Limb (tissue), 2 donors: ENCODE measurements around the gene CELA2B.
"Not testable (repeated sequence)": the region's sequence is repeated elsewhere in the genome, so short reads cannot be mapped to it uniquely, and the experiment has no call there.

Experiments
- DNase-seq, 2 donors: peaks; one replicate each; pipeline ENCODE4 v3.0.0-alpha.2; 2016; ENCODE audit errors: extremely low spot score in 2 of 2

CELA2B gene

DNA sequence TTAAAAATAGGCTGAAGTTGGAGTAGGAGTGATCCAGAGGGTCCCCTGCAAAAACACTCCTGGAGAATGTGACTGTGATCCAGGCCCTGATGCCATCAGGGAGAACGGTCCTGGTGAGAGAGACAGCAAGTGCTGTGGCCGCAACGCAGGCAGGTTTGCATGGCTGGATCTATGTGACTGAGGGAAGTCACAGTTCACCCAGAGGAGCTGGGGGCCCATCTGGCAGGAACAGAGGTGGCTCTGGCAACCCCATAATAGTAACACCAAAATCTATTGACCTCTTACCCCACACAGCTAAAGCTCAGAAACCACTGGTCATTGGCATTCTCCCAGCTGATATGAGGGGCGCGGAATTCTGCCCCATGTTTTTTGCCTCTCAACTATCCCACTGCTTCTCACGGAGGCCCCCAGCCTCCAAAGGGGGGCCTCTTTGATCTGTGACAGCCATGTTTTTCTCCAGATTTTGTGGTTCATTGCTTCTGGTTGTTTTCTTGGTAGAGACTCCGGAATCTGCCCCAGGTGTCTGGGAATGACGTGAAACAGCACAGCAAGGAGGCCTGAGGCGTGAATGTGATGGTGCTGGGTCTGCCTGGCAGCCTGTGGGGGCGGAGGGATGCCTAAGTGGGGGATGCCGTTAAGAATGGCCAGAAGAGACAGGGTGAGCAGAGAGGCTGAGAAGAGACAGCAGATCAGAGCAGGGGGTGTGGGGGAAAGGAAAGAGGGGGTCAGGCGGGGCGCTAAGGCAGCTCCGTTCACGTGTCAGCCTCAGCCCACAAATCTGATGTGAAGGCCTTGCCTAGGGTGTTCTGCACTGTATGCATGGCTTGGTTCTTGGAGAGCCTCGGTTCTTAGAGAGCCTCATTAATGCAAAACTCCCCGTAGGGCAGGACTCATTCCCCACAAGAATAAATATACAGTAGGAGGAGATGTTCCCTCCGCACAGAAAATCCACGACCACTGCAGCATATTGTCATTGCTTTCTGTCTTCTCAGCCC is 24.6 kb downstream of the CELA2B start:
- DNase-seq, result no peak

GRCh38 chr1:15501208-15502032 is 25.5 kb downstream of the CELA2B start:
- peak; percentile 22 to 61 for DNase-seq

- no peak for DNase-seq
Measured at GRCh38 chr1:15504436-15504835, 28.5 kb downstream of the CELA2B start.

GRCh38 chr1:15506831-15507230 is 30.9 kb downstream of the CELA2B start:
- no peak for DNase-seq

DNA sequence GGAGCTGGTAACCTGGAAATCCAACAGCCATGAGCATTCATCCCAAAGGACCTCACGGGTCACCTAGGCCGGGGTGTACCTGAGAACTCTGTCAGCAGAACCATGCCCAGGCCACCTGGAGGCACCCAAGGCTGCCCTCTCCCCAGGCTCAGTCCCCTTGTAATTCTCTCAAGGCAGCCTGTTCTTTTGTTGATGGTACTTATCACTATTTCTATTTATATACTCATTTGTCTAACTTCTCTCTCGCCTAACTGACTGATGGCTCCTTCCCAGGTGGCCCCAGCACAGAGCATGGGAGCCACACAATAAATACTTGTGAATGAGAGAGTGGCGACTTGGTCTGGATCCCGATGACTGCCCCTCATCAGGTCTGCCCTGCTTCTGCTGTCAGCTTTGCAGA is 31.4 kb downstream of the CELA2B start:
- no peak for DNase-seq

DNA sequence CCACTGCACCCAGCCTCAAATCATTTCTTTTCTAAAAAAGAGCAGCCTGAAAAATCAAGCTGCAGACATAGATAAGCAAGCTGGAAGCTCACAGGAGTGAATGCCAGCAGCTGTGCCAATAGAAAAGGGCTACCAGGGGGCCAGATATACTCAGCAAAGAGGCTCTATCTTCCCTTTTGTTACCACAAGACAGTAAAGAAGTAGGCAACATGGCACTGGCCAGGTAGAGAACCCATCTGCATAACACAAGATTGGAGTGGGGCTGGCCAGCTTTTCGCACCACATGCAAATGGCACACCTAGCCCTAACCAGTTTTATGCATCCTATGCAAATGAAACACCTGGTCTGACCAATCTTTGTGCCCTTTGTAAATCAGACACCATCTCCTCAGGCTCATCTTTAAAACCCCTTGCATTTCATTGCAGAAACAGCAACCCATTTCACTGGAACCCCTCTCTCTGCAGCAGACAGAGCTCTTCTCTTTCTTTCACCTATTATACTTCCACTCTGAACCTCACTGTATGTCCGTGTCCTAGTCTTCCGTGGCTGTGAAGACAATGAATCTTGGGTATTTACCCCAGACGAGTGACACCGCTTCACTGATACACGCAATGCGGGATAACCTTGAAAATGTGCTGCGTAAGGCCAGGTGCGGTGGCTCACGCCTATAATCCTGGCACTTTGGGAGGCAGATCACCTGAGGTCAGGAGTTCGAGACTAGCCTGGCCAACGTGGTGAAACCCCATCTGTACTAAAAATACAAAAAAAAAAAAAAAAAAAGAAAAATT is 33.0 kb downstream of the CELA2B start:
- no peak for DNase-seq

GRCh38 chr1:15509586-15509985 is 33.7 kb downstream of the CELA2B start:
- no peak for DNase-seq

DNA sequence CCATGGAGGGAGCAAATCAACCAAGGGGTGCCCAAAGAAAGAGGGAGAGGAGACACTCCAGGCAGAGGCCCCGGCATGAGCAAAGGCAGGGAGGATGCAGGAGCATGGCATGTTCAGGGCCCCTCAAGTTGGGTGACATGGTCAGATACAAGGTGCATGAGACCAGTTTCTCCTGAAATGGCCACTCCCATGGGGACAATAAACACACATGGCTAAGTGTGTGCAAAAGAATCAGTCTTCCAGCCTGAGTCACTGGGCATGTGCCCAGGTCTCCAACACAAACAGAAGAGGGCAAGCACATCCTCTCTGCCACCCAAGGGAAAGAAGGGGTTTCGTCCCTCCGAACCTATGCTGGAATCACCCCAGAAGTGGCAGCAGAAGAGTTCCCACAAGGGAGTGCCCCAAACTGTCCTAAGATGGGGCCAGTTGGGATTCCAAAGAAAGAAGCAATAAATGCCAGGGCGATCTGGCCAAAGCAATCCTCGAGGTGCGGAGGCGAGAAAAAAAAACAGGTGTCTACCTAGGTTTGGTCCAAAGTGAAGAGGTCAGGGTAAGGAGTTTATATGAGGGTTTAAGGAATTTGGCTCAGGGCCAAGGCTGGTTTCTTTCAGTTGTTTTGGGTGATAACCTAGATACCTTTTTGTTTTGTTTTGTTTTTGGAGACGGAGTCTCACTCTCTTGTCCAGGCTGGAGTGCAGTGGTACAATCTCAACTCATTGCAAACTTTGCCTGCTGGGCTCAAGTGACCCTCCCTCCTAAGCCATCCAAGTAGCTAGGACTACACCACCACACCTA is 34.9 kb downstream of the CELA2B start:
- no peak for DNase-seq

DNA sequence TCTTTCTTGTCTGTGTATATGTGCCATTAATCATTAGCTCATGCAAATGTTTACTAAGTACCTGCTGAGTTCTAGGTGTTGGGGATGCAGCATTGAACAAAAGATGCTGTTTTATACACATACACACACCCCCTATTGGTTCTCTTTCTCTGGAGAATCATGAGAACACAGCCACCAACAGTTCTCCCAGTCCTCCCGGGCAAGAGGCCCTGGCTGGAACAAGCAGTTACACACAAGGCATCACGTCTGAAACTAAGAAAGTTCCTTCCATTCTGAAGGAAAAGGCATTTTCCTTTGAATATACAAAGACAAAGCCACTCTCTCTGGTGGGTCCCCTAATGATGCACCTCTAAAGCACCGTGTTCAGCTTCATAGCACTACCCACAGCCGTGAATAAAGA is 37.3 kb downstream of the CELA2B start:
- no peak for DNase-seq

DNA sequence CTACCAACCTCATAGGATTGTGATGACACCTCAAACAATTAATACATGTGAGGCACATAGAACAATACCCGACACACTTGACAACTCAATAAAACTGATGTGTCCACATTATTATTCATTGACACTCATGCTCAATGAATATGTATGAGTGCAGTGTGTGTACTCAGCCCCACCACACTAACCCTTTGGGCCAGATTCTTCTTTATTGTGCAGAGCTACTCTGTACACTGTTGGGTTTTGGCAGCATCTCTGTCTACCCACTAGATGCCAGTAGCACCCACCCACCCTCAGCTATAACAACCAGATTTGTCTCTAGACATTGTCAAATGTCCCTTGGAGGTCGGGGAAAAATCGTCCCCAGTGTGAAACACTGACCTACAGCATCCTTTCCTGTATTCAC is 38.0 kb downstream of the CELA2B start:
- no peak for DNase-seq

- not testable (repeated sequence) for DNase-seq
Measured at GRCh38 chr1:15514557-15514956, 38.7 kb downstream of the CELA2B start.

DNA sequence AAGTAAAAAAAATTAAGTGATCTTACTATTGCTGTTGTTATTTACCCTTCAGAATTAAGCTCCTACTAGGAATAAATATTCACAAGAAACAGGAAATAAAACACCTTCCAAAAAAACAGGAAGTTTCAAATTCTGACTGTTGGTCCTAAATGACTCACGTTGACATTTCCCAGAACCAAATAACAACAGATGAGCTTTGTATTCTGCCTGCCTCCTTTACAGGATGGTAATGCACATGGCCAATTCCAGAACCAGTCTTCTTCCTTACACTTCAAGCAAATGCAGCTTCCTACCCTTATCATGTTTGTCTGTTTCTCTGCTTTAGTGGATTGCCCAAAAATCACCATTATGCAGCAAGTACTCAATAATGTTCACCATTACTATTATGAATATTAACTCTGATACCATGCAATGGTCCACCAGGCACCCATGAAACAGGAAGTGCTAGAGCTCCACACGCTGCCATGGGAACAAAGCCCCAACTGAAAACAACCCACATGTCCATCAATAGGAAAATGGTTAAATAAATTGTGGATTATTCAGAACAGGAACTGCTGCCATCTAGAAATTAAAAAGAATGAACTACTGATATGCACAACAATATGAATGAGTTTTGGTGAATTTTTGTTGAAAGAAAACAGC is 39.2 kb downstream of the CELA2B start:
- DNase-seq, result no peak

GRCh38 chr1:15519625-15520024 is 43.7 kb downstream of the CELA2B start:
- DNase-seq, result no peak

DNA sequence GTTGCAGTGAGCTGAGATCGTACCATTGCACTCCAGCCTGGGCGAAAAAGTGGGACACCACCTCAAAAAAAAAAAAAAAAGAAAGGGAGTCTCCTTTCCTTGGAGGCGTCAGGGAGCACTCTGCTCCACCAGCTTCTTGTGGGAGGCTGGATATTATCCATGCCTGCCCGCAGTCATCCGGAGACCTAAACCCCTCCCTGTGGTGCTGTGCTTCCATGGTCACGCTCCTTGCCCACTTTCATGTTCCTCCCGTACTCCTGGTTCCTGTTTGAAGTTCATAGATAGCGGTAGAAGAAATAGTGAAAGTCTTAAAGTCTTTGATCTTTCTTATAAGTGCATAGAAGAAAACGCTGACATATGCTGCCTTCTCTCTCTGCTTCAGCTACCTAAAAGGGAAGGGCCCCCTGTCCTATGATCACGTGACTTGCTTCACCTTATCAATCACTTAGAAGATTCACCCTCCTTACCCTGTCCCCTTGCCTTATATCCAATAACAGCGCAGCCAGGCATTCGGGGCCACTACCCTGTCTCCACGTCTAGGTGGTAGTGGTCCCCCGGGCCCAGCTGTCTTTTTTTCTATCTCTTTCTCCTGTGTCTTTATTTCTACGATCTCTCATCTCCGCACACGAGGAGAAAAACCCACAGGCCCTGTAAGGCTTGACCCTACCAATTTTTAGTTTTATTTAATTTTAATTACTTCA is 45.5 kb downstream of the CELA2B start:
- DNase-seq, result not testable (repeated sequence)

- no peak for DNase-seq
Measured at GRCh38 chr1:15522551-15522950, 46.6 kb downstream of the CELA2B start.

DNA sequence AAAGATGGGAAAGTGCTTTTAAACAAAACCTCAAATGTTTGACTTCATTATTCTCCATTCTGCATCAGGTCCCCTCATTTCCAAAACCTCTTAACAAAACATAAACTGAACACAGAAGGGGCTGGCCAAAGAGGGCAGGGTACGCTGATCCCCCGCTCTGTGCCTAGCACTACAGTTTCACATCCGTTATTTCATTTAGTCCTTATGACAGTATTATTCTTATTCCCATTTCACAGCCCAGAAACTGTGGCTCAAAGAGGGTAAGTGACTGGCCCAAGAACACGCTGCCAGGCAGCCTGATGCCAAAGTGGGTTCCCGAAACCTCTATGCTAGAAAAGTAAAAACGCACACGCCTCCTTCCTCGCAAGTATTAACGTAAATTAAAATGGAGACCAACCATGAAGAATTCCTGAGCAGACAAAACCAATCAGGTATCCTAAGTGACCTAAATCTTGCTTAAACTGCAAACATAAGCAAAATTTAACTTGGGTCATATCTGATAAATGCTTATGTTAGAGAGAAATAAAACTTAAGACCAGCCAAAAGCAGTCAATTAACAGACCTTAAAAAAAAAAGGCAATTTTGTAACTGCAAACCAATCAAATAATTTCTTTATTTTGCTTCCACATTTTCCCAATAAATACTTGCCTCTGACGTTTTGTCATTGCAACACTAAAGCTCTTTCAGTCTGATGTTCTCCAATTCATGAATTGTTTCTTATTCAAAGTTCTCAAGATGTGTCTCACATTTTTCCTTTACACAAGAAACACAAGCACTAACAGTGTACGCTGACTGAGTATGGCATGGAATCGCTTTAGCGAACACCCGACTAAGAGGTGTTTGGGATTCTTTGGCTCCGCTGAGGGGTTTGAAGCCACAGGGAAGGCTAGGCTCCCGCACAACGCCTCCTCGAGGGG is 47.5 kb downstream of the CELA2B start:
- peak in 1 of 2 donors; percentile 44 for DNase-seq

DNA sequence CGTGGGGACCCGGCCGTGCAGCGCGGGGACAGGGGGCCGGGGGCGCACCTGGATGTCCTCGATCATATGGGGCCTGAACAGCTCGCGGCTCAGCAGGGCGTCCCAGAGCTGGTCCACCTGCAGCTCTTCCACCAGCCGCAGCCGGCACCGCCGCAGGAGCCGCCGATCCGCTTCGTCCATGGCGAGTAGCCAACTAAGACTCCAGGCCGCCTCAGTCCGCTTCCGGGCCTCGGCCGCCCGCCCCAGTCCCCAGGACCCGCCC is 48.0 kb downstream of the CELA2B start, which contains the start of gene CASP9:
TSS of gene CASP9 (minus strand) at position 195 of the 262 bp plus-strand sequence. CDS start at position 180, 15 bp downstream.
- DNase-seq, result no peak

DNA sequence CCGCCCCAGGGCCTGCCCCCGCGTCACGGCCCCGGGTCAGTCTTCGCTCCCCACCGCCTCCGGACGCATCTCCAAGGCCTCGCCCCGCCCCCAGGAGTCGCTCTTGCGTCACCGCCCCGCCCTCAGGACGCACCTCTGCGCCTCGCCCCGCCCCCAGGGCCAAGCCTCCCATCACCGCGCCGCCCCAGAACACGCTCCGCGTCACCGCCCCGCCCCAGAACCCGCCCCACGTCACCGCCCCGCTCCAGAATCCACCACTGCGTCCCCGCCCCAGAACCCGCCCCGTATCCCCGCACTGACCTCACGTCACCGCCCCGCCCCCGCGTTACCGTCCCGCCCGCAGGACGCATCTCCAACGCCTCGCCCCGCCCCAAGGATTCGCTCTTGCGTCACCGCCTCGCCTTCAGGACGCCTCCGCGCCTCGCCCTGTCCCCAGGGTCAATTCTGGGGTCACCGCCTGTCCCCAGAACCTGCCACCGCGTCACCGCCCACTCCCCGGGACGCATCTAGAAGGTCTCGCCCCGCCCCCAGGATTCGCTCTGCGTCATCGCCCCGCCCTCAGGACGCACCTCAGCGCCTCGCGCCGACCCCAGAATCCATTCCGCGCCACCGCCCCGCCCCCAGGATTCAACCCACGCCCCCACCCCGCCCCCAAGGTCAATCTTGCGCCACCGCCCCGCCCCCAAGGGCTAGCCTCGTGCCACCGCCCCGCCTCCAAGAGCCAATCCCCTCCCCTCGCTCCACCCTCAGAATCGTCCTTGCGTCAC is 48.6 kb downstream of the CELA2B start:
- peak; percentile 99 to 100 for DNase-seq
